Naive thymus-derived CD4-positive, alpha-beta T cell (primary cell): ENCODE results near the gene GABPB1. TPM values are rescaled to one million over a fixed set of nuclear protein-coding genes. Genes with fewer than 3 reads are reported as not detected.

Experiments used
- ATAC-seq: fragments of 150-1000 bp; cut with Tn5 transposase; 2 replicates; pipeline ENCODE4 v1.10.0; 2021; ENCODE audit warnings: mild to moderate bottlenecking, moderate library complexity
- CTCF ChIA-PET: fragments of 350-600 bp; sonication (Branson Sonifier 250); formaldehyde crosslinking; loops from one replicate; lab custom pipeline; 2021; ENCODE audit warnings: antibody characterized with exemption; lab: Charles Lee
- POLR2A ChIA-PET: fragments of 350-600 bp; sonication (Branson Sonifier 250); formaldehyde crosslinking; loops from one replicate; lab custom pipeline; 2021; ENCODE audit warnings: antibody characterized with exemption, inconsistent platforms; lab: Charles Lee
- DNase-seq, 9 donors: peaks; one replicate each; pipeline versions ENCODE4 v3.0.0 to v3.0.0-alpha.2; 2020 to 2022; ENCODE audit warnings: mixed read lengths in 1 of 9
- H3K27ac ChIP-seq: one replicate; pipeline ENCODE4 v1.7.0; 2013; ENCODE audit warnings: mild to moderate bottlenecking, low read depth, low read length, moderate library complexity
- H3K27me3 ChIP-seq, 2 donors: one replicate each; pipeline ENCODE4 v1.7.0; 2013; ENCODE audit warnings: low read length in 2 of 2, mild to moderate bottlenecking in 2 of 2, moderate library complexity in 2 of 2; ENCODE audit not compliant: control insufficient read depth in 2 of 2, insufficient read depth in 2 of 2
- H3K36me3 ChIP-seq, 3 experiments: 1 replicate in 2 of 3; 2 replicates in 1 of 3; pipeline ENCODE4 v1.7.0; 2013; ENCODE audit warnings: low read length in 3 of 3, mild to moderate bottlenecking in 3 of 3, moderate library complexity in 1 of 3; ENCODE audit not compliant: insufficient read depth in 3 of 3, control insufficient read depth in 2 of 3
- H3K4me1 ChIP-seq, 2 donors: one replicate each; pipeline ENCODE4 v1.7.0; 2013; ENCODE audit warnings: low read length in 2 of 2, mild to moderate bottlenecking in 2 of 2, moderate library complexity in 1 of 2; ENCODE audit not compliant: control insufficient read depth in 2 of 2, insufficient read depth in 2 of 2
- H3K4me3 ChIP-seq: 2 replicates; pipeline ENCODE4 v1.7.0; 2013; ENCODE audit warnings: mild to moderate bottlenecking, low read length
- H3K9me3 ChIP-seq, 3 experiments: 1 replicate in 2 of 3; 2 replicates in 1 of 3; pipeline ENCODE4 v1.7.0; 2013; ENCODE audit warnings: low read length in 3 of 3; ENCODE audit not compliant: control insufficient read depth in 2 of 3
- H3K27ac Mint-ChIP-seq, 9 donors: one replicate each; pipeline ENCODE4 v1.8.0; 2020 to 2022; ENCODE audit warnings: mixed read lengths in 9 of 9, mild to moderate bottlenecking in 8 of 9, moderate library complexity in 5 of 9, inconsistent platforms in 2 of 9
- H3K27me3 Mint-ChIP-seq, 5 donors: one replicate each; pipeline ENCODE4 v1.8.0; 2021 to 2022; ENCODE audit warnings: mixed read lengths in 5 of 5, mild to moderate bottlenecking in 1 of 5
- H3K36me3 Mint-ChIP-seq, 5 donors: one replicate each; pipeline ENCODE4 v1.8.0; 2020 to 2022; ENCODE audit warnings: mixed read lengths in 5 of 5, mild to moderate bottlenecking in 3 of 5, inconsistent platforms in 1 of 5
- H3K4me1 Mint-ChIP-seq, 7 donors: one replicate each; pipeline ENCODE4 v1.8.0; 2020 to 2022; ENCODE audit warnings: mixed read lengths in 7 of 7, mild to moderate bottlenecking in 3 of 7, inconsistent platforms in 1 of 7
- H3K4me3 Mint-ChIP-seq, 10 donors: one replicate each; pipeline ENCODE4 v1.8.0; 2020 to 2022; ENCODE audit warnings: mild to moderate bottlenecking in 10 of 10, mixed read lengths in 10 of 10, moderate library complexity in 6 of 10, inconsistent platforms in 2 of 10
- H3K9me3 Mint-ChIP-seq, 11 donors: one replicate each; pipeline ENCODE4 v1.8.0; 2020 to 2022; ENCODE audit warnings: mixed read lengths in 11 of 11, mild to moderate bottlenecking in 4 of 11, inconsistent platforms in 1 of 11, moderate library complexity in 1 of 11
- intact Hi-C, 2 donors: fragments of 100-400 bp; cut with micrococcal nuclease; formaldehyde crosslinking; loops; one replicate each; pipeline ENCODE4 v1.15.1; 2023
- polyA plus RNA-seq, 2 donors: library from polyadenylated mRNA; unstranded; fragments of 300-500 nt; fragmentation: Illumina TruSeq; gene quantifications; one replicate each; pipeline ENCODE4 v1.2.3, GENCODE V29; 2021
- total RNA-seq, 6 experiments: library from RNA in 5 of 6; stranded (reverse) in 5 of 6; gene quantifications; 1 replicate in 5 of 6; 2 replicates in 1 of 6; pipeline ENCODE4 v1.2.3 and lab custom pipeline; 2021 to 2026

The GABPB1 gene
- total and polyA plus RNA-seq, 7 experiments from 2014 or later = 14.7 to 42.7 (median 20.1) TPM

DNA sequence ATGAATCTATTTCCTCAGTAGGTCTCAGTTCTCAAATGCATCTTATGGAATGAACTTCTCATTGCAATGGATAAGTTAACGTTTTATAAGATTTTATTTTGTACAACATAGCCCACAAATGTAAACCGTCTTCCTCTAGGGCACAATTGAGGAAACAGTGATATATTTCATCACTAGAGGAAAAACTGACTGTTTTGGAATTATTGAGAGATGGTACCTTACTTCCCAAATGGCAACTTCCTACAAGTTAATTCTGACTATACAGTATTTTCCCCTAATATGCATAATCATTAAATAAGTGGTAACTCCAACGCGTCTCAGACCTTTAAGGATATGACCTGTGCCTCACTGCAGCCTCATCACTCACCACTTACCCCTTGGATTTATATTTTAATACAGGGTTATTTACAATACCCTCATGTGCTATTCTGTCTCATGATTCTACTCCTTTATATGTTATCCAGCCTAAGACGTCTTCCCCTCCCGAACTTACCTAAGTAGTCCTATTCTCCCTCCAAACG lies 13.3 kb downstream of the GABPB1 start:
- DNase-seq = no peak
- H3K27me3 Mint-ChIP-seq = no peaks in the 10 kb centered on the region
- ATAC-seq = no peak
- Histone ChIP-seq H3K27me3 (no peaks in the 10 kb centered on the region), H3K4me1 (no peaks in the 10 kb centered on the region), H3K4me3 (no peak overlapping the region), H3K9me3 (no peaks in the 10 kb centered on the region), H3K36me3 (no peaks in the 10 kb centered on the region), H3K27ac (no peak overlapping the region)
- ChIA-PET CTCF (no interaction called here), POLR2A (interaction anchor here (1.9 kb wide), 1 partner anchor 13 kb away, joined by 9 read pairs; the partner anchor contains the start of gene GABPB1)
- intact Hi-C loops = loop anchor here in 1 of 2 donors (1.0 kb wide), 1 partner anchor 10 kb away; no protein-coding TSS in a partner anchor
- no peaks in the 10 kb centered on the region for H3K9me3 Mint-ChIP-seq
- H3K36me3 Mint-ChIP-seq = peaks cover 0 to 30% (median 9%) of the 10 kb centered on the region in 5 donors
- H3K4me1 Mint-ChIP-seq = peaks cover 15 to 42% (median 23%) of the 10 kb centered on the region in 7 donors
- H3K4me3 Mint-ChIP-seq = no peak overlapping the region
- H3K27ac Mint-ChIP-seq = peak overlapping the region in 1 of 9 donors; percentile 66

DNA sequence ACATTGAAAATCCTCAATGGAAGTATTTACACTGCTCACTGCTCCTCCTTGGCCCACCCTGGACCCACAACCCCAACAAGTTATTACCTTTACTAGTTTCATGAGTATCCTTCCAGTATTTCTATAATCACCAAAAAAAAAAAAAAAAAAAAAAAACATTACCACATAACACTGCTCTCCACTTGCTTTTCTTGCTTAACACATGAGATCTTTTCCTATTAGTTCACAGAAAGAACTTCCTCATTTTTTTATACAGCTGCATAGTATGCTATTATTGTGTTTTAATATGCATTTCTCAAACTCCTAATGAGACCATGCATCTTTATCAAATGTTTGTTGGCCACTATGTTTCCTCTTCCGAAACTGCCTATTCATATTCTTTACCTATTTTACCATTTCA lies 14.6 kb downstream of the GABPB1 start:
- no peaks in the 10 kb centered on the region for H3K27me3 Mint-ChIP-seq
- peaks cover 5 to 31% (median 15%) of the 10 kb centered on the region in 7 donors for H3K4me1 Mint-ChIP-seq
- no peak overlapping the region for H3K4me3 ChIP-seq
- no peaks in the 10 kb centered on the region for H3K9me3 Mint-ChIP-seq
- POLR2A ChIA-PET = interaction anchor here (5.9 kb wide), 1 partner anchor 11 kb away, joined by 37 read pairs; no protein-coding TSS in a partner anchor
- peak; percentile 53 for ATAC-seq
- H3K27me3 ChIP-seq = no peaks in the 10 kb centered on the region
- H3K4me1 ChIP-seq = no peaks in the 10 kb centered on the region
- DNase-seq = no peak
- no peak overlapping the region for H3K27ac Mint-ChIP-seq
- CTCF ChIA-PET = no interaction called here
- H3K9me3 ChIP-seq = no peaks in the 10 kb centered on the region
- no peak overlapping the region for H3K4me3 Mint-ChIP-seq
- peaks cover 0 to 28% (median 9%) of the 10 kb centered on the region in 5 donors for H3K36me3 Mint-ChIP-seq
- H3K36me3 ChIP-seq = no peaks in the 10 kb centered on the region
- no peak overlapping the region for H3K27ac ChIP-seq
- intact Hi-C loops = no loop called here

DNA sequence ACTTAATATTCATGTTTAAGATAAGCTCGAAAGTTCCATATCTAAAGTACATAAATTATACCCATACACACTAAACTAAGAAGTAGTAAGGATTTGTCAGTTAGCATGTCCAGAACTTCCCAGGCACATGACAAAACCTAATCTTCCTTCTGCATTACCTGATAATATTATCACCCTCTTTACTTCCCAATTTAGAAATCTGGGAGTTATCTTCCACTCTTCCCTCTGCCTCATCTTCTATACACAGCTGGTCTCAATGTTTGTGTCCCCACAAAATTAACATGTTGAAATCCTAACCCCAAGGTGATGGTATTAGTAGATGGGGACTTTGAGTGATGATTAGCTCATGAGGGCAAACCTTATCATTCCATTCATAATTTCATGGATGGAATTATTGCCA lies 15.3 kb downstream of the GABPB1 start:
- CTCF ChIA-PET = no interaction called here
- peaks cover 5 to 31% (median 21%) of the 10 kb centered on the region in 7 donors for H3K4me1 Mint-ChIP-seq

DNA sequence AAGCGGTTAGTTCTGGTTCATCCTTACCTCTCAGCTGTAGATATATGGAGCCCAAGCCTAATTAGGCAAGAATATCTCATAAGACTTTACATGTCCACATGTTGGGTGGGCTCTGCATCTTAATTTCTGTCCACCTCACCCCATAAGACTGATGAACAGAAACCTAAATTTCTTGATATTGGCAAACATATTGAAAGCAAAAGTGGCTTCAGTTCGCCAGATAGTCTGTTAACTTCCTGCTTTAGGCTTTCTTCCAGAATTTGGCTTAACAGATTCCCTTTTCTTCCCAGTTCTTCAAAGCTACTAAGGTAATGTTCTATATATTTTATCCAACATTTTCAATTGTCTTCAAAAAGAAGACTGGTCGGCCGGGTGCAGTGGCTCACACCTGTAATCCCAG lies 19.7 kb downstream of the GABPB1 start:
- Mint-ChIP-seq H3K27ac (peak overlapping the region in 1 of 9 donors; percentile 60), H3K9me3 (no peaks in the 10 kb centered on the region), H3K36me3 (peaks cover 3 to 27% (median 16%) of the 10 kb centered on the region in 5 donors), H3K4me1 (peaks cover 15 to 33% (median 21%) of the 10 kb centered on the region in 7 donors), H3K4me3 (no peak overlapping the region), H3K27me3 (no peaks in the 10 kb centered on the region)
- H3K36me3 ChIP-seq = no peaks in the 10 kb centered on the region
- H3K27me3 ChIP-seq = no peaks in the 10 kb centered on the region
- no peak for DNase-seq
- ChIA-PET POLR2A (interaction anchor here (5.9 kb wide), 1 partner anchor 16 kb away, joined by 37 read pairs; no protein-coding TSS in a partner anchor), CTCF (no interaction called here)
- intact Hi-C loops = no loop called here
- no peak for ATAC-seq
- no peak overlapping the region for H3K27ac ChIP-seq
- H3K4me1 ChIP-seq = no peaks in the 10 kb centered on the region
- no peak overlapping the region for H3K4me3 ChIP-seq
- H3K9me3 ChIP-seq = no peaks in the 10 kb centered on the region

More for the DNA sequence above, 15.3 kb downstream of the GABPB1 start:
- Histone ChIP-seq H3K36me3 (no peaks in the 10 kb centered on the region), H3K27me3 (no peaks in the 10 kb centered on the region), H3K4me3 (no peak overlapping the region), H3K27ac (no peak overlapping the region), H3K9me3 (no peaks in the 10 kb centered on the region), H3K4me1 (no peaks in the 10 kb centered on the region)
- H3K27ac Mint-ChIP-seq = no peak overlapping the region
- intact Hi-C loops = no loop called here
- POLR2A ChIA-PET = interaction anchor here (0.6 to 5.9 kb wide), 2 partner anchors 12 to 312 kb away, joined by 5 to 37 read pairs; no protein-coding TSS in a partner anchor
- no peaks in the 10 kb centered on the region for H3K9me3 Mint-ChIP-seq
- DNase-seq = no peak
- H3K4me3 Mint-ChIP-seq = no peak overlapping the region
- no peak for ATAC-seq
- peaks cover 0 to 31% (median 14%) of the 10 kb centered on the region in 5 donors for H3K36me3 Mint-ChIP-seq
- no peaks in the 10 kb centered on the region for H3K27me3 Mint-ChIP-seq

DNA sequence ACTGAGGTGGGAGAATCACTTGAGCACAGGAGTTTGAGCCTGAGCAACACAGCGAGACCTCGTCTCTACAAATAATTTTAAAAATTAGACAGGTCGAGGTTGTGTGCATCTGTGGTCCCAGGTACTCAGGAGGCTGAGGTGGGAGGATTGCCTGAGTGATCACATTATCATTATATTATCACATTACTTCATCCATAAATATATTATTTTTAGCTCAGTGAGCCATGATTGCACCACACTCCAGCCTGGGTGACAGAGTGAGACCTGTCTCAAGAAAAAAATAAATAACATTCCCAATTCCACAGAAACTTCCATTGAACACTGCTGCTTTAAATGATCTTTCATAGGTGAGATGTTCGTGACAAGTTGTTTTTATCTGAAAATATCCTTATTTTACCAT lies 21.8 kb downstream of the GABPB1 start:
- Mint-ChIP-seq H3K27ac (no peak overlapping the region), H3K27me3 (no peaks in the 10 kb centered on the region), H3K4me3 (no peak overlapping the region), H3K36me3 (peaks cover 5 to 19% (median 12%) of the 10 kb centered on the region in 5 donors), H3K9me3 (no peaks in the 10 kb centered on the region), H3K4me1 (peaks cover 15 to 28% (median 20%) of the 10 kb centered on the region in 7 donors)
- ATAC-seq (no peak), DNase-seq (no peak)
- Histone ChIP-seq H3K4me1 (no peaks in the 10 kb centered on the region), H3K4me3 (no peak overlapping the region), H3K27ac (no peak overlapping the region), H3K36me3 (no peaks in the 10 kb centered on the region), H3K9me3 (no peaks in the 10 kb centered on the region), H3K27me3 (no peaks in the 10 kb centered on the region)
- CTCF ChIA-PET = no interaction called here
- POLR2A ChIA-PET = no interaction called here
- intact Hi-C loops = no loop called here

DNA sequence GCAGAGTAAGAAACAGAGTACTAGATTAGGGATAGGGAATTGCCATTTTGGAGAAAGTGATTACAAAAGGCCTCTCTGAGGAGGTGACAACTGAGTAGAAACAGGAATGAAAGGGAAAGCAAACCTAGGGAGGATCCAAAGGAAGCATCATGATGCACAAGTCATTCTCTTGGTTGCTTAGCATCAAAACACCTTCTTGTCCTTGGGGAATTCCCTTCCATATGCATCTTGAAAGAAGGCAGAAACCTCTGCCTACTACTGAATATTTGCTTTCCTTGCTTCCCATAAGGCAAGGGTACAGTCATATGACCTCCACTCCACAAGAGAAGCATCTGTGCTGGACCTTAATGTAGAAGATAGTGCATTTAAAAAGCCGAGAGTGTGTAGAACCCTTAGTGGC lies 24.1 kb downstream of the GABPB1 start:
- no peak for ATAC-seq
- Mint-ChIP-seq H3K4me3 (no peak overlapping the region), H3K27ac (no peak overlapping the region), H3K27me3 (no peaks in the 10 kb centered on the region), H3K9me3 (no peaks in the 10 kb centered on the region), H3K4me1 (peaks cover 15 to 29% (median 20%) of the 10 kb centered on the region in 7 donors), H3K36me3 (peaks cover 5 to 19% (median 15%) of the 10 kb centered on the region in 5 donors)
- intact Hi-C loops = no loop called here
- Histone ChIP-seq H3K4me1 (no peaks in the 10 kb centered on the region), H3K9me3 (no peaks in the 10 kb centered on the region), H3K27me3 (no peaks in the 10 kb centered on the region), H3K36me3 (no peaks in the 10 kb centered on the region), H3K4me3 (no peak overlapping the region), H3K27ac (no peak overlapping the region)
- no peak for DNase-seq
- ChIA-PET POLR2A (interaction anchor here (0.7 to 0.8 kb wide), 2 partner anchors 39 to 313 kb away, joined by 3 to 5 read pairs; no protein-coding TSS in a partner anchor), CTCF (no interaction called here)
